HG03066 (cell line): ENCODE measurements around the gene ZMYND8.

Source experiments
- ATAC-seq: cut with Tn5 transposase; IDR thresholded peaks from one replicate; pipeline ENCODE4 v1.9.1; 2021; ENCODE audit warnings: low read depth; ENCODE audit not compliant: unreplicated experiment

Gene ZMYND8

GRCh38 chr20:47354714-47355488 is 1.6 kb downstream of the ZMYND8 start:
- no peak for ATAC-seq

DNA sequence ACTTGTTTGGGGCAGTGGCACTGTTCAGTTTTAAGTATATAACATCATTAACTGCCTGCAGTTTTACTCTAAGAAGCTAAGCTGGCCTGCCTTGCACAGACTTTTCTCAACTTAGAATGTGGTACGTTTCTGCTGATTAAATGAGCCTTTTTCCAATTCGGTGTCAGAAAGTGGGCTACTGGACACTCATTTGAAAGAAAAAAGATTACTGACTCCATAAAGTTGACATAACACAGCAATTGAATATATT is 2.1 kb downstream of the ZMYND8 start:
- ATAC-seq = no peak

DNA sequence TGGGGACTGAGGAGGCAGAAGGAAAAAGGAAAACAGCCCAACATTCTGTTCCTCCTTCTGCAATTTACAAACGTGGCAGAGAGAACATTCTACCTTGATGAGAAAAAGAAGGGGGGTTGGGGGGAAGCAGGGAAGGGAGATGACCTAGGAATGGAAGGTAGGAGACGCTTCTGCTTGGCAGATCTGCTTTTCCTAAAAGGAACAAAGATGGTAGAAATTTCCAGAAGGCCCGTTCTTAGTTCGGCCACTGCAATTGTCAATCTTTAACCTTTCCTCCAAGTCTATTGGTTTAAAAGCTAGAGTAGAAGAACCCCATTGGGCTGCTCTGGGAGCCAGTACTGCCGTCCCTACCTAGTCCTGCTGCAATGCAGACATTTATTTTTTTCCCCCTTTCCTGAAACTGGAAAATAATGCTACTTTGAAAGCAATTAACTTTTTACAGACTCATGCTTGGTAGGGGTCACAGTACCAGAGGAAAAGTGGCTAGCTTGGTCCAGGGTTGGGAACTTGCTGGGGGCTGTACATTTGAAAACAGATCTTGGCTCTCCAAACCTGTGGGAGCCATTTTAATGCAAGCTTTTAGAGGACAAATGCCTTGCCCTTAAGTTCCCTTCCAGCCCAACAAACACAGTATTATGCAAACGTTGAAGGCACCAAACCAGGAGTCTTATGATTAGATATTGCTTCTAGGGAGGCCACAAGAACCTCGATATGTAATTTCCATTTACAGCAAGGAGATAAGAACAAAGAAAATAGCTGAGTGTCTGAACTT is 2.6 kb downstream of the ZMYND8 start:
- no peak for ATAC-seq

GRCh38 chr20:47353239-47353691 is 3.2 kb downstream of the ZMYND8 start:
- ATAC-seq = no peak

- no peak for ATAC-seq
These were observed 3.9 kb downstream of the ZMYND8 start for GRCh38 chr20:47352332-47353238.

DNA sequence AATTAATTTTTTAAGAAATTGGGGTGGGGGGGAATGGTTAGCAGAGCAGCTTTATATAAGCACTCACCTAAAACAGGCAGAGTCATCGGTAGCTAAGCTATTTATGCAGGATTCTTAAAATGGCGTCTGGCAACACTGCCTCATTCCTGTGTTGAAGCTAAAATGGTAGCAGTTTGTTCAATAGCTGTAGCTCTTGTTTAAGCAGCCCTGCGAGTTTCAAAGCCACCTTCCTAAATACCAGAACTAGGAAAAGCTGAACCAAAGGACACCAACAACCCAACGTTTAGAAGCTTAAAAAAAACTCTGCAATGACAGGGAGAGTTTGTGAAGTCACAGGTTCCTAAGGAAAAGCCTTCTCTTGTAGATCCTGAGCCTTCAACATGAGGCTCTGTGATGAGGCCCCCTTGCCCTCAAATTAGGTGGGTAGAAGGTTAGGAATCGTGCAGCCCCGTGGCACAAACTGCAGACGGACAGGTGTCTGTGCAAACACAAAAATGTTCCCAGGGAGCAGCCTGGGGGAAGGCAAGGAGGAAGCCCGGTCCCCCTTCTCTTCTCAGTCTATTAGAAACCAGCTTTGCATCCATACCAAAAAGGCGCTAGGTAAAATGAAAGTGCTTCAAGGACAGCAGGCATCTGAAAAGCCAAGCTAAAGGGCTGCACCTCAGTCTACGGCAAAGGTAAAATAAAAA is 4.7 kb downstream of the ZMYND8 start:
- no peak for ATAC-seq

DNA sequence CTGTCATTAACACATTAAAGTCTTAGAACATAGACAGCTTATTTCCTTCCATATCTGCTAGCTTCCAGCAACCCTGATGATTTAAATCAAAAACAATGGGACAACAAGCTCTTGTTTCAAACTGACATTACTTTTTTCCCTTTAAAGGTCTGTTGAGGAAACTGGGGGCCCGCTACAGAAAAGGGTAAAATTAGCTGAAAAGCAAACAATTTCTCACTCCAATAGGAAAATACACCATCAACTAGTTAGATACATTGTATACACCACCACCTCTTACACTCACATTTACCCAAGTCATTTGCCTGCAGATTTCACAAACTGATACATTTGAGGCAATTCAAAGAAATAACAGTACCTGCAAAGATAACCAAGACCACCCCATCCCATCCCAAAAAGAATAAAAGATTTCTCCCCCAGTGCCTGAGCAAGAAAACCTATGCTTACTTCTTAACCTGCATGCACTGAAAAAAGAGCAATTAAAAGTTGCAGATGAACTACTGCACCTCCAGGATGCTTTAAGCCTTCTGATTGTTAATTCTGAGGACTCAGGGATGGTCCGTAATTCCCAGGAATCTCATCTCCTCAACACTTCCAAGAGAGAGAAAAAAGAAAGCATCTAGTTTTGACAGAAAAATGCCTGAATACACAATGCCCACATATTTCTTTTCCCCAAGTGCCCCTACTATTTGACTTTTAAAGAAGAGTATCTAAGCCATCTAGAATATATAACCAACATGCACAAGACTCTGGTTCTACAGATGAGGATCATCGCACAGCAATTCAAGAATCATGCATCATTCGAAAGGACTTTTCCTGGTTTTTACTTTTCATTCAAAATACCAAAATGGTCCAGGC is 5.6 kb downstream of the ZMYND8 start:
- ATAC-seq = no peak

GRCh38 chr20:47350181-47350550 is 6.3 kb downstream of the ZMYND8 start:
- no peak for ATAC-seq

DNA sequence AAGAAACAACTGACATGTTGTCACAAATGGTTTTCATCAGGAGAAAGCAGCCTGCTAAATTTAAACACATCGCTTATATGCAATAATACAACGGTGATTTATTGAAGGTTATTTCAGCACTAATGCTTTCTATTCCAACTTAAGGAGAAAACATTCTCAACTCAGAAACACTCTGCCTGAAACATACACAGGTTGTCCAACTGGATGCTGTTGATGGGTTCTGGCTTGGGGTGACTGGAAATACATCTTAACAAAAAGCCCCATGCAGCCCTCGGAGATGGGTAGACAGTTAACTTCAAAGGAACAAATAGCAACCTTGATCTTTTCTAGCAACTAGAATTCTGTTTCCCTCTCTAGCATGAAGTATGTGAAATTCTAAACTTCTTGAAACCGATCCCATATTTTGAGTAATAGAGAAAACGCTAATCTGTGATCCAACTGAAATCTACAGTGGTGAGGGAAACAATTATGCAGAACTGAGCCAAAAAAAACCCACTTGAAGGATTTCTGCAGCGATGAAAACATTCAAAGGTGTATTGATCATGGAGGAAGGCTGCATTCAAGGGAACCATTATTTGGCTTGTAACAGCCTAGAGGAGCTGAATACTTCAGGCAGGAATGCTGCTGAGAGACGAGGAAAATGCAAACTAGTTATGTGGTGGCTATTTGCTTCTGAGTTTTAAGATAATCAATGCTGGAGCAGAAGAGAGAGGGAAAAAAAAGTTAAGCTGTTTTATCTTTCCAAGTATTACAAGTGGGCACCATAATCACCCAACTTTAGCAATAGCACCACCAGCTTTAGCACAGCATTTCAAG is 6.9 kb downstream of the ZMYND8 start:
- ATAC-seq = no peak

DNA sequence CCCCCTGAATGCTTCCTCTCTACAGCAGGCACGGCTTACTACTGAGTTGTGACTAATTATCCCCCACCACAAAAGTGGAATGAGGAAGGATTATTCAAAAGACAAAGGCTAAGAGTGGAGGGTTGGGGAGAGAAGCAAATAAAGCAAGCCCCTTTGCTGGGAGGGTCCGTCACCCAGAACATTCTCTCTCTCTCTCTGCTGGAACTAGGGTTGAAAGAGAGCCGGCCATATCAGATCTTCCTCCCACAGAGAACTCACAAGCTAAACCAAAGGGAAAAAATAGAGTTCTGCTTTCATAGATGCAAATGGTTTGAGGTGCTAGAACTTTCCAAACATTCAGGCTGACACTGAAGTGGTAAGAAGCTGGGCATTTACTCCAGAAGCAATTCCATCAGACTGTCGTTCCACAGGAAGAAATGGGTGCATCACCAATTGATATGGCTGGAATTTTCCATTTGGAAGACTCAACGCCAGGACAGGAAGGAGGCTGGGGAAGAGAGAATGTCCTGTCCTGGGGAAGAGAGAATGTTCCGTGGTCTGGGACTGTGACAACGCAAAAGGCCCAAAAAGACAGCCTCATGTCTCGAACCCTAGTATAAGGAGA is 7.9 kb downstream of the ZMYND8 start:
- no peak for ATAC-seq

DNA sequence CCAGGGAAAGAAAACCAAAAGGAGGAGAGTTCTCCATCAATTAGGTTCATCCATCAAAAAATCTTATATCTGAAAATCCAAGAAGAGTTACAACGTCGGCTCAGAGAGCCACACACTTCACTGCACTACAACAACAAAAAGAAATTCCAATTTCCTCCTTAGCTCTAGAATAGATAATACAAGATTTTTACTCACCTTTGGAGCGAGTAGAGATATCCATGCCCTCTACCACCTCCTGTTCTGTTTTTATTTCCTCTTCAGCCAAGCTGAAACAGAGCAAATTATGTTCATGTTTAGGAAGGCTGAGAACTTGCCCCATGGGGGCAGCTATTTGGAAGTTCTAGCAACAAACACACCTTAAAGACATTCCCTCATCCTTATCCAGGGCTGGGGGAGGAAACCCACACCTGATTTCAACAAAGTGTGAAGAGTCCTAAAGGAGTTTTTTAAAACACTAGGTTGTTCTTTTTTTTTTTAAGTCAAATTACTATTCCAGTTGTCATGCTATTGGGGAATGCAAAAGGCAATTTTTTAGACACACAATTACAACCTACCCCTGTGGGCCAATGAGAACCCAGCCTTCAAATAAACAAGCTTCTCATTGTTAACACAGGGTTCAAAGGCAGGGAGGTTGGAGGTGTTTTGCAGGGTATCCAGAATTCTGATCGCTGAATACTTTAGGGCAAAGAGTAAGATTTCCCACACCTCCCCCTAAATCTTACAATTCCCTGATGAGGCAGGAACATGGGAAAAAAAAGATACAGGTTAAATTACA is 8.7 kb downstream of the ZMYND8 start:
- ATAC-seq = no peak

DNA sequence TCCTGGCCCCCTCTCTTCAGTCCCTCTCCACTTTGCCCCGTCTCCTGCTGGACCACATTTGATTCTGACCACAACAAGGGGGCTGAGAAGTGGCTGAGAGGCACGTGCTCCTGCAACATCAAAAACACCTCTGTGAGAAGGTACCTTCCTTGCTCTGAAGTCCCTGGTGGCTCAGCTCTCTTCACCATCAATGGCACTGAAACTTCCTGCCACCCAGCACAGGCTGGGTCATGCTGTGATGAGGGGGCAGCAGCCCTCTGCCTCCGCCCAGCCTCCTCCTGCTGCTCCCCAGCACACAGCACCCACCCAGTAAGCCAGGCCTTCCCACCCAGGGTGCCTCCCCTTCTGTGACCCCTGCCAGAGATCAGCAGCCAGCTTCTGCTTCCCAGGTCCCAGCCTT is 10.3 kb downstream of the ZMYND8 start:
- no peak for ATAC-seq

- ATAC-seq = no peak
These were observed 11.3 kb downstream of the ZMYND8 start for GRCh38 chr20:47345214-47345613.

GRCh38 chr20:47343007-47343472 is 13.5 kb downstream of the ZMYND8 start:
- no peak for ATAC-seq

GRCh38 chr20:47338131-47338628 is 18.3 kb downstream of the ZMYND8 start:
- ATAC-seq = no peak

- no peak for ATAC-seq
These were observed 19.1 kb downstream of the ZMYND8 start for GRCh38 chr20:47337413-47337812.

- no peak for ATAC-seq
These were observed 20.3 kb downstream of the ZMYND8 start for GRCh38 chr20:47336129-47336754.
